Coronary artery (tissue), 2 donors: ENCODE results near the gene NME1.

Source experiments
- DNase-seq: peaks from one replicate; pipeline ENCODE4 v3.0.0-alpha.2; 2017; ENCODE audit warnings: low spot score
- H3K27ac ChIP-seq, 2 donors: fragments of 200-600 bp; sonication (generic); one replicate each; pipeline ENCODE4 v1.5.1; 2016 to 2019
- H3K4me3 ChIP-seq: fragments of 200-600 bp; sonication (generic); 2 replicates; pipeline ENCODE4 v1.5.1; 2016; ENCODE audit warnings: mild to moderate bottlenecking, moderate library complexity
- TF ChIP-seq, protein P1 (sequence below): fragments of 200-600 bp; sonication (generic); IDR thresholded peaks from one replicate; pipeline ENCODE4 v1.5.1; 2019; ENCODE audit warnings: antibody characterized with exemption

The NME1 gene

DNA sequence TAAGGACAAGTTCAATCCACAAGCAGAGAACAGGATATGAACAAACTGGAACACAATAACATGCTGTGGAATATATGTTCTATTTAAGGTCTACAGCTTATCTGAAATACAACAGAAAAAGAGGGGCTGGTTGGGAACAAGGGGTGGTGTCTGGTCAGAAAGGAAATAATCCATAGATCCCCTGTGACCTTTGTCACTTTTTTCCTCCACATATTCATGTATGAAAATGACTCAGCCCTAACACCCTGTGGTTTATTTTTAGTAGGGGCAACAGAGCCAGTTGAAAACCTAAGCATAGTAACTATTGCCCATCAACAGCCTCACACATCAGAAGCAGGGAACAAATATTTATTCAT lies 20.4 kb upstream of the NME1 start:
- no peak for DNase-seq
- no peak overlapping the region for H3K27ac ChIP-seq
- TF ChIP-seq, protein P1, sequence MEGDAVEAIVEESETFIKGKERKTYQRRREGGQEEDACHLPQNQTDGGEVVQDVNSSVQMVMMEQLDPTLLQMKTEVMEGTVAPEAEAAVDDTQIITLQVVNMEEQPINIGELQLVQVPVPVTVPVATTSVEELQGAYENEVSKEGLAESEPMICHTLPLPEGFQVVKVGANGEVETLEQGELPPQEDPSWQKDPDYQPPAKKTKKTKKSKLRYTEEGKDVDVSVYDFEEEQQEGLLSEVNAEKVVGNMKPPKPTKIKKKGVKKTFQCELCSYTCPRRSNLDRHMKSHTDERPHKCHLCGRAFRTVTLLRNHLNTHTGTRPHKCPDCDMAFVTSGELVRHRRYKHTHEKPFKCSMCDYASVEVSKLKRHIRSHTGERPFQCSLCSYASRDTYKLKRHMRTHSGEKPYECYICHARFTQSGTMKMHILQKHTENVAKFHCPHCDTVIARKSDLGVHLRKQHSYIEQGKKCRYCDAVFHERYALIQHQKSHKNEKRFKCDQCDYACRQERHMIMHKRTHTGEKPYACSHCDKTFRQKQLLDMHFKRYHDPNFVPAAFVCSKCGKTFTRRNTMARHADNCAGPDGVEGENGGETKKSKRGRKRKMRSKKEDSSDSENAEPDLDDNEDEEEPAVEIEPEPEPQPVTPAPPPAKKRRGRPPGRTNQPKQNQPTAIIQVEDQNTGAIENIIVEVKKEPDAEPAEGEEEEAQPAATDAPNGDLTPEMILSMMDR, result no peak
- H3K4me3 ChIP-seq, result no peak overlapping the region

DNA sequence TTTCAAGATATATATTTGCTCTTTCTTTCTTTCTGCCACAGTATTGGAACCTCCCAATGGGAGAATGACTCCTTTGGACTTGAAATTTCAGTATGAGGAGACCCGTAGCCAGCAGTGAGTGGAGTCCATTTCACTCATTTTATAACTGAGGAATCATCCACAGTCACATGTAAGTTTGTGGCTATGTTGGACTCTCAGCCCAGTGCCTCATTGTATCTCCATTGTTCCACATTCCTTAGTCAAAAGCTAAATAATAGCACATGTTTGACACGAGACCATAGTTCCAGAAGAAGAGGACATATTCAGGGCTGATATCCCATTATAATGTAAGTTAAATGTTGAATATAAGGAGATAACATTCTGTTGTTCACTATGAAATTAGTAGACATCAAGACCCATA lies 20.0 kb upstream of the NME1 start:
- H3K27ac ChIP-seq, result no peak overlapping the region
- TF ChIP-seq, protein P1, result no peak

DNA sequence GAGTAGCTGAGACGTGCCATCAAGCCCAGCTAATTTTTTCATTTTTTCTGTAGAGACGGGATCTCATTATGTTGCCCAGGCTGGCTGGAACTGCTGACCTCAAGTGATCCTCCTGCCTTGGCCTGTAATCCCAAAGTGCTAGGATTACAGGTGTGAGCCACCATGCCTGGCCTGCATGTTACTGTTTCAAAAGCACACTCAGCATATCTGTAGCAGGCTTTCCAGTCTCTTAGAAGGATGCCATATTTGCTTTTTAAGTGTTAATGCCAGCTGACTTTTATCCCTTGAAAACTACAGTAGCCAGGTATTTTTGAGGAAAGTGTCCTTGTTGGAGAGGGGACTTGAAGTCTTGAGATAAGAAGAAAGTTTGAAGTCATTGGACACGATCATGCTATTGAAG lies 17.4 kb upstream of the NME1 start:
- TF ChIP-seq, protein P1, result no peak
- Histone ChIP-seq H3K4me3 (no peak overlapping the region), H3K27ac (no peak overlapping the region)
- no peak for DNase-seq

More for the DNA sequence above, 20.0 kb upstream of the NME1 start:
- H3K4me3 ChIP-seq, result no peak overlapping the region
- no peak for DNase-seq

DNA sequence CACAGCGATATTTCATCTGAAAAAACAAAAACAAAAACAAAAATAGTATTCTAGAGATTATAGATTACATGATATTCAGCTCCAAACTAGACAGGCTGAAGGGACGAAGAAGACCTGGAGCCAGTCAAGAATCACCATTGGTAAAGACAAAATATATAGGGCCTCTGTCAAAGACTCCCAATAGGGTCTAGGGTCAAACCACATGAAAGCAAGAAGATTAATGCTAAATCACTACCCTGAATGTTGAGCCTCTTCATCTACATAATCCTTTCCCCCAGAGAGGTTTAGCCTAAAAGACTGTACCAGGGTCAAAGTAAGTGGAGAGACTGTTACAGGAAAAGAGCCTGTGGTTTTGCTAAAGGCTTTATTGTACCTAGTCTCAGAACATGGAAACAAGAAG lies 10.8 kb upstream of the NME1 start:
- DNase-seq, result no peak
- Histone ChIP-seq H3K4me3 (no peak overlapping the region), H3K27ac (no peak overlapping the region)
- TF ChIP-seq, protein P1, result no peak

DNA sequence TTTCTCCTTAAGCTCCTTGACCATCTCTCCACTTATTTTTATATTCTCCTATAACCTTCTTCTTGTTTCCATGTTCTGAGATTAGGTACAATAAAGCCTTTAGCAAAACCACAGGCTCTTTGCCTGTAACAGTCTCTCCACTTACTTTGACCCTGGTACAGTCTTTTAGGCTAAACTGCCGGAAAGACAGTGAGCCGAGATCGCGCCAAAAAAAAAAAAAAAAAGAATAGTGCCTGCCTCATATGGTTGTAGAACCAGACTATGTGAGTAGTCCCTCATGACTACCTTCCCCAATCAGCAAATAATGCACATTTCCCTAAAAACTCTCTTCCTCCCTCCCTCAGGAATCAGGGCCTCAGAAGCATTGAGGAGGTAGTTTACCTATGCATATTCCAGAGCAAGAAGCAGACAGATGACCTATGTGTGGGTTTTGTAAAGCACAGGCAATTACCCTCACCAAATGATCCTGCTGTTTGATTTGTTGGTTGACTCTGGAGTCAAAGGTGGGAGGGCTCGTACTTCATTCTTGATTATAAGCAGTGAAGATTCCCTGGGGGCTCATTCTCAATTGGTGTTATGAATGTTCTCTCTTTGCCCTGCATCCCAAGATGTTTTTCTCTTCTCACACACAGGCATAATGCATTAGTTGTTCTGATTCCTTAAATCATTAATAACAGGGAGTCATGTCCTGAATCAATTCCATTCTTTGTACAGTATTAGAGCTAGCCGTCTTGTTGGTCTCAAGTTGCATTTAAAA lies 8.9 kb upstream of the NME1 start:
- Histone ChIP-seq H3K4me3 (no peak overlapping the region), H3K27ac (no peak overlapping the region)
- TF ChIP-seq, protein P1, result no peak
- no peak for DNase-seq

DNA sequence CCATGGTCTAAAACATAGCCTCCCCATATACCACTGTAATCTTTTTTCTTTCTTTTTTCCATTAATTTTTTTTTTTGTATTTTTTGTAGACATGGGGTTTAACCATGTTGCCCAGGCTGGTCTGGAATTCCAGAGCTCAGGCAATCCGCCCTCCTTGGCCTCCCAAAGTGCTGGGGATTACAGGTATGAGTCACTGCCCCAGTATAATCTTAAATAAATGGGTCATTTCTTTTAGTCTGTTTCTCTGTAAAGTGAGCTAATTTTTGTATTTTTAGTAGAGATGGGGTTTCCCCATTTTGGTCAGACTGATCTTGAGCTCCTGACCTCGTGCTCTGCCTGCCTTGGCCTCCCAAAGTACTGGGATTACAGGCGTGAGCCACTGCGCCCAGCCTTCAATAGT lies 5.7 kb upstream of the NME1 start:
- no peak overlapping the region for H3K4me3 ChIP-seq
- no peak for DNase-seq
- H3K27ac ChIP-seq, result no peak overlapping the region
- TF ChIP-seq, protein P1, result no peak

DNA sequence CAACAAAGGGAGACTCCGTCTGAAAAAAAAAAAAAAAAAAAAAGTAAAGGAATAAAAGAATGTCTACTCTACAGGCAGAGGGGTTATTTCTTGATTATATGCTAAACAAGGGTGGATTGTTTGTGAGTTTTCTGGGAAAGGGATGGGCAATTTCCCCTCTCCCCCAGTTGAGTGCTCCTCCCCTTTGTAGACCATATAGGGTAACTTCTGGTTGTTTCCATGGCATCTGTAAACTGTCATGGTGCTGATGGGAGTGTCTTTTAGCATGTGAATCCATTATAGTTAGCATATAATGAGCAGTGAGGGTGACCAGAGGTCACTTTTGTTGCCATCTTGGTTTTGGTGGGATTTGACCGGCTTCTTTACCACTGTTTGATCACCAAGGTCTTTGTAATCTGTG lies 4.2 kb upstream of the NME1 start:
- no peak for DNase-seq
- TF ChIP-seq, protein P1, result no peak
- no peak overlapping the region for H3K27ac ChIP-seq
- H3K4me3 ChIP-seq, result no peak overlapping the region
